GM12878 (cell line): ENCODE data around the gene RRAD.

Source experiments
- BHLHE40 ChIP-seq, 2 experiments: fragments of 450-650 bp in 1 of 2; IDR thresholded peaks; 2 replicates each; pipeline ENCODE4 v1.6.1; 2011 to 2017; ENCODE audit warnings: low read depth in 2 of 2, borderline replicate concordance in 1 of 2, improper control_type of control experiment in 1 of 2, low read length in 1 of 2, mild to moderate bottlenecking in 1 of 2
- CTCF ChIP-seq, 3 experiments: IDR thresholded peaks in 2 of 3; conservative IDR thresholded peaks in 1 of 3; 2 replicates each; pipeline ENCODE4 v1.5.1; 2011; ENCODE audit warnings: low read depth in 3 of 3, low read length in 3 of 3, mild to moderate bottlenecking in 3 of 3, control low read depth in 2 of 3, moderate library complexity in 2 of 3, inconsistent platforms in 1 of 3, mixed read lengths in 1 of 3; ENCODE audit not compliant: control insufficient read depth in 2 of 3, insufficient read depth in 1 of 3; ENCODE audit errors: extremely low read depth in 1 of 3
- ETV6 ChIP-seq, 2 experiments: fragments of 450-650 bp in 1 of 2; IDR thresholded peaks in 1 of 2; conservative IDR thresholded peaks in 1 of 2; 2 replicates each; pipeline ENCODE4 v1.6.1; 2014; ENCODE audit warnings: antibody characterized with exemption in 1 of 2, borderline replicate concordance in 1 of 2, low read depth in 1 of 2, mild to moderate bottlenecking in 1 of 2, moderate library complexity in 1 of 2
- HDAC6 ChIP-seq: fragments of 200-600 bp; sonication (generic); IDR thresholded peaks from one replicate; pipeline ENCODE4 v1.8.0; 2017; ENCODE audit warnings: antibody characterized with exemption; ENCODE audit not compliant: unreplicated experiment
- MTA3 ChIP-seq: IDR thresholded peaks from 2 replicates; pipeline ENCODE4 v1.6.1; 2012; ENCODE audit warnings: low read length, inconsistent platforms, borderline replicate concordance
- NBN ChIP-seq: fragments of 450-650 bp; IDR thresholded peaks from 2 replicates; pipeline ENCODE4 v1.6.1; 2016
- POLR2AphosphoS5 ChIP-seq: IDR thresholded peaks from 2 replicates; pipeline ENCODE4 v1.6.1; 2011; ENCODE audit warnings: mild to moderate bottlenecking, low read length, inconsistent platforms
- RAD21 ChIP-seq: IDR thresholded peaks from 2 replicates; pipeline ENCODE4 v1.6.1; 2011; ENCODE audit warnings: mild to moderate bottlenecking, low read depth, low read length, moderate library complexity; ENCODE audit not compliant: insufficient read depth
- TARDBP ChIP-seq: IDR thresholded peaks from 2 replicates; pipeline ENCODE4 v1.6.1; 2016; ENCODE audit warnings: borderline replicate concordance
- ZNF274 ChIP-seq: IDR thresholded peaks from one replicate; pipeline ENCODE4 v1.8.0; 2011; ENCODE audit not compliant: insufficient read length, insufficient read depth

- TF ChIP-seq CTCF (IDR thresholded peaks at IDR 0.05 in 2 of 3, conservative IDR thresholded peaks at IDR 0.05 in 1 of 3; ENCODE audit: control insufficient read depth in 2 of 3, extremely low read depth in 1 of 3, insufficient read depth in 1 of 3, low read depth in 3 of 3, low read length in 3 of 3) (no peak), ZNF274 (no peak), MTA3 (no peak), TARDBP (no peak), POLR2AphosphoS5 (no peak), ETV6 (conservative IDR thresholded peaks at IDR 0.05 in 1 of 2, IDR thresholded peaks at IDR 0.05 in 1 of 2; ENCODE audit: borderline replicate concordance in 1 of 2, low read depth in 1 of 2) (no peak), RAD21 (no peak), HDAC6 (no peak), NBN (no peak), BHLHE40 (IDR thresholded peaks at IDR 0.05; ENCODE audit: borderline replicate concordance in 1 of 2, low read depth in 2 of 2, low read length in 1 of 2) (no peak)
Observed at GRCh38 chr16:66874079-66874775, 51.1 kb downstream of the RRAD start.
